HEK293 (cell line): ENCODE results near the gene CSTPP1.

Experiments
- CTCF ChIA-PET: fragments of 350-600 bp; formaldehyde crosslinking; extraction: SDS; loops from one replicate; lab custom pipeline; 2021; ENCODE audit warnings: antibody characterized with exemption; lab: Yijun Ruan, JAX
- POLR2A ChIA-PET: fragments of 300-600 bp; formaldehyde crosslinking; extraction: SDS; loops from one replicate; lab custom pipeline; 2020; ENCODE audit warnings: antibody characterized with exemption, inconsistent platforms; lab: Yijun Ruan, JAX
- H3K27ac ChIP-seq: fragments of 200-500 bp; sonication (Bioruptor generic); 2 replicates; pipeline ENCODE4 v1.5.1; 2014; ENCODE audit warnings: low read depth, low read length, control low read depth, inconsistent platforms; ENCODE audit errors: extremely low read depth
- H3K36me3 ChIP-seq, 2 experiments: fragments of 200-500 bp in 1 of 2; sonication (Bioruptor generic) in 1 of 2; 1 replicate in 1 of 2; 2 replicates in 1 of 2; pipeline ENCODE4 v1.5.1; 2014 to 2017; ENCODE audit warnings: inconsistent platforms in 2 of 2, low read length in 2 of 2; ENCODE audit not compliant: control insufficient read depth in 2 of 2, insufficient read depth in 1 of 2
- H3K4me1 ChIP-seq: fragments of 200-500 bp; sonication (Bioruptor generic); 2 replicates; pipeline ENCODE4 v1.5.1; 2014; ENCODE audit warnings: mild to moderate bottlenecking, low read length, inconsistent platforms; ENCODE audit not compliant: control insufficient read depth, insufficient read depth
- H3K4me3 ChIP-seq: 2 replicates; pipeline ENCODE4 v1.5.1; 2011; ENCODE audit warnings: low read depth, mild to moderate bottlenecking, control low read depth, low read length, moderate library complexity
- H3K9me3 ChIP-seq: fragments of 200-500 bp; sonication (Bioruptor generic); 2 replicates; pipeline ENCODE4 v1.5.1; 2014; ENCODE audit warnings: low read depth, low read length, inconsistent platforms; ENCODE audit not compliant: control insufficient read depth, insufficient read depth
- FEZF1 ChIP-seq: fragments of 450-650 bp; formaldehyde crosslinking; IDR thresholded peaks from 2 replicates; pipeline ENCODE4 v1.5.1; 2016; ENCODE audit warnings: missing biosample characterization, missing genetic modification characterization
- KLF1 ChIP-seq: fragments of 450-650 bp; formaldehyde crosslinking; IDR thresholded peaks from 2 replicates; pipeline ENCODE4 v1.5.1; 2016; ENCODE audit warnings: missing biosample characterization, missing genetic modification characterization
- MEIS1 ChIP-seq: sonication (generic); formaldehyde crosslinking; IDR thresholded peaks from 2 replicates; pipeline ENCODE4 v1.8.1; 2022; ENCODE audit warnings: missing genetic modification reagents, mild to moderate bottlenecking, borderline replicate concordance
- OVOL3 ChIP-seq: fragments of 450-650 bp; formaldehyde crosslinking; IDR thresholded peaks from 2 replicates; pipeline ENCODE4 v1.5.1; 2016; ENCODE audit warnings: missing biosample characterization, missing genetic modification characterization
- PRDM1 ChIP-seq: fragments of 450-650 bp; formaldehyde crosslinking; IDR thresholded peaks from 2 replicates; pipeline ENCODE4; 2016; ENCODE audit warnings: missing biosample characterization, missing genetic modification characterization
- PRDM6 ChIP-seq: fragments of 450-650 bp; formaldehyde crosslinking; IDR thresholded peaks from 2 replicates; pipeline ENCODE4 v1.5.1; 2017; ENCODE audit warnings: missing biosample characterization, missing genetic modification characterization
- SP3 ChIP-seq: fragments of 450-650 bp; formaldehyde crosslinking; IDR thresholded peaks from 2 replicates; pipeline ENCODE4 v1.5.1; 2016; ENCODE audit warnings: missing biosample characterization, missing genetic modification characterization
- TSHZ1 ChIP-seq: fragments of 450-650 bp; formaldehyde crosslinking; IDR thresholded peaks from 2 replicates; pipeline ENCODE4 v1.5.1; 2016; ENCODE audit warnings: missing biosample characterization, missing genetic modification characterization, borderline replicate concordance
- ZBTB17 ChIP-seq: fragments of 450-650 bp; formaldehyde crosslinking; IDR thresholded peaks from 2 replicates; pipeline ENCODE4 v1.5.1; 2016; ENCODE audit warnings: missing biosample characterization, missing genetic modification characterization
- ZBTB26 ChIP-seq: fragments of 450-650 bp; formaldehyde crosslinking; optimal IDR thresholded peaks from 2 replicates; pipeline ENCODE3; 2016; ENCODE audit warnings: missing biosample characterization, mild to moderate bottlenecking, missing genetic modification characterization
- ZIC2 ChIP-seq: fragments of 450-650 bp; formaldehyde crosslinking; IDR thresholded peaks from 2 replicates; pipeline ENCODE4 v1.5.1; 2016; ENCODE audit warnings: missing biosample characterization, missing genetic modification characterization
- ZNF148 ChIP-seq: fragments of 450-650 bp; formaldehyde crosslinking; IDR thresholded peaks from 2 replicates; pipeline ENCODE4 v1.5.0; 2017; ENCODE audit warnings: missing biosample characterization, missing genetic modification characterization, borderline replicate concordance
- ZNF157 ChIP-seq: fragments of 450-650 bp; formaldehyde crosslinking; IDR thresholded peaks from 2 replicates; pipeline ENCODE4 v1.5.1; 2016; ENCODE audit warnings: missing biosample characterization, missing genetic modification characterization
- ZNF18 ChIP-seq: fragments of 450-650 bp; formaldehyde crosslinking; IDR thresholded peaks from 2 replicates; pipeline ENCODE4 v1.5.1; 2016; ENCODE audit warnings: missing biosample characterization, missing genetic modification characterization
- ZNF449 ChIP-seq: fragments of 450-650 bp; formaldehyde crosslinking; IDR thresholded peaks from 2 replicates; pipeline ENCODE4 v1.5.1; 2017; ENCODE audit warnings: missing biosample characterization, mild to moderate bottlenecking, missing genetic modification characterization, moderate library complexity
- ZNF488 ChIP-seq: fragments of 450-650 bp; formaldehyde crosslinking; IDR thresholded peaks from 2 replicates; pipeline ENCODE4 v1.5.1; 2016; ENCODE audit warnings: missing biosample characterization, missing genetic modification characterization
- ZNF514 ChIP-seq: fragments of 450-650 bp; formaldehyde crosslinking; IDR thresholded peaks from 2 replicates; pipeline ENCODE4 v1.5.1; 2016; ENCODE audit warnings: missing biosample characterization, missing genetic modification characterization
- ZNF544 ChIP-seq: fragments of 450-650 bp; formaldehyde crosslinking; IDR thresholded peaks from 2 replicates; pipeline ENCODE4 v1.5.0; 2017; ENCODE audit warnings: missing biosample characterization, missing genetic modification characterization
- ZNF624 ChIP-seq: fragments of 450-650 bp; formaldehyde crosslinking; IDR thresholded peaks from 2 replicates; pipeline ENCODE4 v1.5.1; 2017; ENCODE audit warnings: missing biosample characterization, missing genetic modification characterization
- ZNF645 ChIP-seq: fragments of 450-650 bp; formaldehyde crosslinking; IDR thresholded peaks from 2 replicates; pipeline ENCODE4; 2016; ENCODE audit warnings: missing biosample characterization, missing genetic modification characterization

The CSTPP1 gene

GRCh38 chr11:47184711-47185304 is 248.2 kb downstream of the CSTPP1 start (continued):
- TF ChIP-seq TSHZ1 (no peak), ZIC2 (tag by site-specific recombination) (peak; percentile 64), OVOL3 (tag by site-specific recombination) (no peak), PRDM1 (tag by site-specific recombination) (no peak), KLF1 (no peak), ZNF449 (tag by site-specific recombination) (no peak), ZNF18 (tag by site-specific recombination) (no peak), ZNF157 (tag by site-specific recombination) (peak; percentile 42; the same call in 1 of the 2 replicates), ZNF514 (no peak), PRDM6 (tag by site-specific recombination) (no peak), ZNF624 (tag by site-specific recombination) (no peak), ZNF488 (tag by site-specific recombination) (no peak), ZNF544 (no peak), MEIS1 (CRISPR knock-in tag) (no peak)

- Histone ChIP-seq H3K27ac (peak overlapping the region; percentile 72; the same call in 1 of the 2 replicates), H3K9me3 (no peaks in the 10 kb centered on the region), H3K36me3 (peaks cover 0 to 19% of the 10 kb centered on the region in 2 experiments; a peak in 2 of 3 replicates), H3K4me1 (peaks cover 9% of the 10 kb centered on the region), H3K4me3 (peak overlapping the region; percentile 73)
- POLR2A ChIA-PET = interaction anchor here (0.6 to 2.8 kb wide), 12 partner anchors 13 to 468 kb away, joined by 3 to 46 read pairs (median 4); partner anchors contain the start of genes ACP2 and DDB2
- CTCF ChIA-PET = interaction anchor here (0.7 to 1.6 kb wide), 8 partner anchors 19 to 536 kb away, joined by 3 to 6 read pairs (median 4); no protein-coding TSS in a partner anchor
- TF ChIP-seq SP3 (tag by site-specific recombination) (peak; percentile 71), ZBTB26 (peak; percentile 36), ZNF148 (tag by site-specific recombination) (no peak), ZNF645 (tag by site-specific recombination) (no peak), FEZF1 (tag by site-specific recombination) (no peak), ZBTB17 (tag by site-specific recombination) (peak; percentile 46; the same call in 1 of the 2 replicates)
Observed at GRCh38 chr11:47185305-47186075, 248.9 kb downstream of the CSTPP1 start.
